GM18873 (cell line): Measurements from ENCODE around the gene CIZ1.
"Not testable (repeated sequence)": the region's sequence is repeated elsewhere in the genome, so short reads cannot be mapped to it uniquely, and the experiment has no call there.

Experiments
- ATAC-seq: cut with Tn5 transposase; IDR thresholded peaks from one replicate; pipeline ENCODE4 v1.9.1; 2021; ENCODE audit warnings: mild to moderate bottlenecking, moderate library complexity, moderate number of reproducible peaks; ENCODE audit not compliant: unreplicated experiment, low FRiP score

The CIZ1 gene

DNA sequence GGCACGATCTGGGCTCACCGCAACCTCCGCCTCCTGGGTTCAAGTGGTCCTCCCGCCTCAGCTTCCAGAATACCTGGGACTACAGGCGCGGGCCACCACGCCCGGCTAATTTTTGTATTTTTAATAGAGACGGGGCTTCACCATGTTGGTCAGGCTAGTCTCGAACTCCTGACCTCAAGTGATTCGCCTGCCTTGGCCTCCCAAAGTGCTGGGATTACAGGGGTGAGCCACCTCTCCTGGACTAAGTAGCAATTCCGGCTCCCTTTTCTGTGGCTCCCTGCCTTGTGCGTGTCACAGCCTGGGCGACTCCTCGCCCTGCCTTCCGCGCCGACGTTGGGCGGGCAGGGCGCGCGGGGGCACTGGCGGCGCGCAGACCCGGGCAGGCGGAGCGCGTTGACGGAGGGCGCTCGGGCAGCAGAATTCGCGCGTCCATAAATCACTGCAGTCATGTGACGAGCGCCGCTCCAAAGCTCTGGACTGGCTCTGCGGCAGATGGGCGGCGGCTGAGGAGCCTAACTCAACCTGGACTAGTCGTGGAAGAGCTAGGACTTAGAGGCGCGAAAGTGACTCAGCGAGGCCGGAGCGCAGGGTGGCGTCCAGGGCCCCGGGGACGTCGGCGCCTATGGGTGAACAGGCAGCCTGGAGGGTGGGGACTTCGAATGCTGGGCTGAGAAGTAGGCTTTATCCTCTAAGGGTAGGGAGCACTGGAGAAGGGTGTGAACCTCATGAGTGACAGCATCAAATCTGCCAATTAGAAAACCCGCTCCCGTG, 1.4 kb upstream of the CIZ1 start:
- ATAC-seq = no peak

DNA sequence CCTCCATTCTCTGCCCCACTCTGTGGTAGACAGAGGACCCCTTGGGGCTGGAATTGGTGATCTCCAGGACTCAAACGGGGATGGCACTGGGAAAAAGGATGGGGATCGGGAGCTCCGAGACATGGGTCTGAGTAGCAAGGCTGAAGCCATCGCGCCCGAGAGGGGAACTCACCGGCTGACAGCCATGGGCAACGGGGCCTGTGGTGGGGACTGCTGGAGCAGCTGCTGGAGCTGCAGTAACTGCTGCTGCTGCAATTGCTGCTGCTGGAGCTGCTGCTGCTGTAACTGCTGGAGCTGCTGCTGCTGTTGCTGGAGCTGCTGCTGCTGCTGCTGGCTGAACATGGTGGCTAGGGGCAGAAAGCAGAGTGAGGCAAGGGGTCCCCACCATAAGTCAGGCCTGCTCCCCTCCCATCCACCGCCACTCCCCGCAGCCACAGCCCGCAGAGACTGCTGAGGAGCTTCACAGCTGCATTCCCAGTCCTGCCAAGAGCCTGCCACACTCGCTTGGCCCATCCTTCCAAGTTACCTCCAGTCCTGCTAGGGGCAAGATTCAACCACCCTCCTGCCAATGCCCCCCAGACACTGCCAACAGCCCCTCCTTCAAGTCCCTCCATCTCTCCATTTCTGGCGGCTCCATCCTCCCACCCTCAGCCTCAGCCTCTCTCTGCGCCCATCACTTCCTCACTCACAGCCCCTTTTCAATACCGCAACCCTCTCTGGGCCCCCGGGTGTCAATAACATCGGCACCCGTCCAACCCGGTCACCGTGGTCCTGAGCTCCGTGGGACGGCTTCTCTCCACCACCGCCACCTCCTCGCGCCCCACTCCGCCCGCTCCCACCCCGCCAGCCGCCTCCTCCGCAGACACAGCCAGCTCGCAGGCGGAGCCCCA, 611 bp downstream of the CIZ1 start:
- no peak for ATAC-seq

DNA sequence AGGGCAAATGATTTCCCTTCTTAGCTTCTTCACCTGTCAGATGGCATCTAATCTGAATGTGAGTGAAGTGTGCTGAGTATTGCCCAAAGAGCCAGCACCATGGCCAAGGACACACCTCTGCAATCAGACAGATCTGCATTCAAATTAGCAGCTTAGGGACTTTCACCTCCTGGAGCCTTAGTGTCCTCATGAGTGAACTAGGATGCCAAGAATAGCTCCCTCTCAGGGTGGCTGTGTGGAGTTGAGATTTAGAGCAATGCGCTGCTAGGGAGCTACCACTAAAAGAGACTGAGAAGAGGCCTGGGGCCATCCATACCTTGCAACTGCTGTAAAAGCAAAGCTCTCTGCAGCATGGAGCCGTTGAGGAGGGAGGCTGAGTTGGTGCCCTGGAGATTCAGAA, 1.4 kb downstream of the CIZ1 start:
- ATAC-seq = no peak

DNA sequence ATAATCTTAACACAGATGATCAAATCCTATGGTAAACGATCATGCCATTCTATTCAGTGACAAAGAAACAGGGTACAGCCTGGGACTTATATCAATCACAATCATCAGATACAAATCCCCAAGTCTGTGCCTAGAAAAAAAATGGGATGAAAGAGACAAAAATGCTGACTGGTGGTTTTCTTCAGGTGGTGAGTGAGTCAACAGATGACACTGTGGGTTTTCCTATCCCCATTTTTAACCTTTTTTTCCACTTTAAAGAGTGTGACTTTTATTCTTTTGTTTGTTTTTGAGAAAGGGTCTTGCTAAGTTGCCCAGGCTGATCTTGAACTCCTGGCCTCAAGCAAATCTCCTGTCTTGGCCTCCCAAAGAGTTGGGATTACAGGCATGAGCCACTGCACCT, 3.2 kb downstream of the CIZ1 start:
- ATAC-seq = no peak

DNA sequence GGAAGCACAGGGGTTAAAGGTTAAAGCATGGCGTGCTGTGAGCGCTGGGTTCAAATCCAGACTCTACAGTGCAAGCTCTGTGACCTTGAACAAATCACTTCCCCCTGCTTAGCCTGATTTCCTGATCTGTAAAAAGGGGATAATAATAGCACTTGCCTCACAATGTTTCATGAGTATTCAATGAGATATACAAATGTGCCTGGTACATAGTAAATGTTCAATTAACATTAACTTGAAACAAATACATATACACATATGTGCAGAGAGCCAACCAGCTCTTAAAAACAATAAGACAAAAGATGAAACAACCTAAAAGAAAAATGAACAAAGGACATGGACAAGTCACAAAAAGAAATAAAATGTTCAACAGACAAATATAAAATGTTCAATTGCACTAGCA, 4.0 kb downstream of the CIZ1 start:
- no peak for ATAC-seq

DNA sequence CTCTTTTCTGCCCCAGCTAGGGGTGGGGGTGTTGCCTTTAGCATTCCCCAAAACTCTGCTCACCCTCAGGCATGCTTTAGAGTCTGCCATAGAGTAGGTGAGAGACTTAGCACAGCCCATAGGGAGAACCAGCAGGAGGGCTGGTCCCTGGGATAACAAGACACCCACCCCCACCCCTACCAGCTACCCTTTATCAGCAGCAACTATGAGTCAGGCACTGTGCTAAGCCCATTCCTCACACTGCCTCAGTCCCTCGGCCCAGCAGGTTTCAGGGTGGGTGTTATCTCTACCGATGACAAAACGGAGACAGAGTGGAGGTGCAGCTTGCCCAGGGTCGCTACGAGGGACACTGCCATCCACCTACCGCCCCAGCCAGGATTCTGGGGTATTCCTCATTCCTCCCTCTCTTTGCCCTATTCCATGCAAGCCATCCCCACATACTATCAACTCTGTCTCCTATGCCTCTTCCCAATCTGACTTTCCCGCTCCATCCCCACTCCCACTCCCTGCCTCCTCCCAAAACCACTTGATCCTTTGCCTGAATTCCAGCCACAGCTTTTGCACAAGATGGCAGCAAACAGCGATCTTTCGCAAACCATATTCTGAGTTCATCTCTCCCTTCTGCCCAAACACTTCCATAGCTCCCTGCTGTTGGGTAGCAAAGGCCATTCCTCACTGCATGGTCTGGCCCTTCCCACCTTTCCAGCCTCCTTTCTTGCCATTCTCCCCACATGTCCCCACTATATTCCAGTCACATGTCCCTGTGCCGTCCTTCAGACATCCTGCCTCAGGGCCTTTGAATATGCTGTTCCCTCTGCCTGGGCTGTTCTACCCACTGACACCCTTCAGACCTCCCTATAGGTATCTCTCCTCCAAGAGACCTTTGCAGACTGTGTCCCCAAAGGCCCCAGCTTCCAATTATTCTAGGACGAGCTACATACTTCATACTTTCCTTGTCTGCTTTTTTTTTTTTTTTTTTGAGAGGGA, 5.1 kb downstream of the CIZ1 start:
- ATAC-seq = no peak

DNA sequence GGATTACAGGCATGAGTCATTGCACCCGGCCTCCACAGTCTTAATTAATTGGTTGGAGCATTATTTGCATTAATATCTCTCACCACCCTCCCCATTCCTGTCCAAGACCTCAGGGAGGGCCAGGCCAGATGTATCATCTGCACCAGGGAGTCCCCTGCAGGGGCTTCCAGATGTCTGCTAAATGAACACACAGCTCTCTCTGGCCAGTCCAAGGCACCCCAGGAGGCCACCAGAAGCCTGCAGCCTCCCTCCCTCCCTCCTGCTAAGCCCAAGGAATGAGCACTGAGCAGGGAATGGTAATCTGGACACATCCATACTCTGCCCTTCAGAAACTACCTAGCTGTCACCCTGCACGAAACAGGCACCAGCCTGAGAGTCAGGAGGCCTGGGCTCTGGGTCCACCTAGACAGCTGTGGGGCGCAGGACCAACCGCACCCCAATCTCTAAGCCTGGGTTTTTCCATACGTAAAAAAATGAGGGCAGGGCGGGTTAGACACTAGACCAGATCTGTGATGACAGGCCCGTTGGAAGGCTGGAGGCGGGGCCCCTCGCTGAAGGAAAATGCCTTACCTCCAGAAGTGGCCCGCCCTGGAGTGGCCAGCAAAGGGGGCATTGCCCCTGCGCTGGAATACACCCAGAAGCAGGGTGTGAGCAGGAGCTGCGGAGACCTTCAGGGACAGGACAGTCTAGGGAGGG, 8.3 kb downstream of the CIZ1 start:
- ATAC-seq = no peak

DNA sequence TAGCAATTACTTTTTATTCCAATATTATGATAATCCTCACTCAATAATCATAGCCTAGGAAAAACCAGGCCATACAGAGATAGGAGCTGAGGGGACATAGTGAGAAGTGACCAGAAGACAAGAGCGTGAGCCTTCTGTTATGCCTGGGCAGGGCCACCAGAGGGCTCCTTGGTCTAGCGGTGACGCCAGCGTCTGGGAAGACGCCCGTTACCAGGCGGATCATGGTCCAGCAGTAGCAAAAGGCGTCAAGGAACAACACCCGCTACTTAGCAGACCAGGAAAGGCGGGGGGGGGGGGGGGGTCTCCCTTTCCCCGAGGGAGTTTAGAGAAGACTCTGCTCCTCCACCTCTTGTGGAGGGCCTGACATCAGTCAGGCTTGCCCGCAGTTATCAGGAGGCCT, 9.9 kb downstream of the CIZ1 start:
- ATAC-seq = not testable (repeated sequence)

DNA sequence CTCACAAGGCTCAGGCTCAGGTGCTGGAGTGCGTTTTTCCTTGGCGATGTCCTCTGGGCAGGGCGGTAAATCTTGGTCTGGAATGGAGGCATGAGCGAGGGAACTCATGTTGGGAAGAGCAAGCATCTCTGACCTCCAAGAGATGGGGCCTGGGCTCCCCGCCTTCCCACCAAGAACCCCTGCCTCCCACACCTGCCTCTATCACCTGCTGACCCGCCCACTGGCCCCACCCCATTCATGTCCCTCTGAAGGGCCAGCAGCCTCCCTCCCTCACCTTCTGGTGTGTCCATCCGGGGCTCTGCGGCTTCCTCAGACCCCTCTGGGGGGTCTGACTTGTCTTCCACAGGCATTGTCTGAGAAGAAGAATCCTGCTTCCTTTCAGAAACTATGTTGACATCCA, 10.9 kb downstream of the CIZ1 start:
- no peak for ATAC-seq

DNA sequence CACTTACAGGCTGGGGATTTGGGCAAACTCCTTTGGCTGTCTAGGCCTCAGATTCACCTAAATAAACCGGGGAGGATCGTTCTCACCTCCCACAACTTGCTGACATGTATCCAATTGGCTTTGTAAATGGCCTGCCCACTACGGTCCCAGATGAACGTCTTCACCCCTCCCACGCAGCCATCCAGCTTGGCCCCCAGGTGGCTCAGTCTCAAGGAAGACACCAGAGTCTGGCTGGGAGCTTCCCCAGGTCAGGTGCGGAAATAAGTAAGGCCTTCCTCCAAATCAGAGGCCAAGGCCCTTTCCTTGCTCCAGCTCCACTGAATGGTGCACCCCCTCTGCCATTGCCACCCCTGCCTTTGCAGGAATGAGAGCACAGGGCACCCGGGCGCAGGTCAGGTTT, 11.4 kb downstream of the CIZ1 start:
- no peak for ATAC-seq

DNA sequence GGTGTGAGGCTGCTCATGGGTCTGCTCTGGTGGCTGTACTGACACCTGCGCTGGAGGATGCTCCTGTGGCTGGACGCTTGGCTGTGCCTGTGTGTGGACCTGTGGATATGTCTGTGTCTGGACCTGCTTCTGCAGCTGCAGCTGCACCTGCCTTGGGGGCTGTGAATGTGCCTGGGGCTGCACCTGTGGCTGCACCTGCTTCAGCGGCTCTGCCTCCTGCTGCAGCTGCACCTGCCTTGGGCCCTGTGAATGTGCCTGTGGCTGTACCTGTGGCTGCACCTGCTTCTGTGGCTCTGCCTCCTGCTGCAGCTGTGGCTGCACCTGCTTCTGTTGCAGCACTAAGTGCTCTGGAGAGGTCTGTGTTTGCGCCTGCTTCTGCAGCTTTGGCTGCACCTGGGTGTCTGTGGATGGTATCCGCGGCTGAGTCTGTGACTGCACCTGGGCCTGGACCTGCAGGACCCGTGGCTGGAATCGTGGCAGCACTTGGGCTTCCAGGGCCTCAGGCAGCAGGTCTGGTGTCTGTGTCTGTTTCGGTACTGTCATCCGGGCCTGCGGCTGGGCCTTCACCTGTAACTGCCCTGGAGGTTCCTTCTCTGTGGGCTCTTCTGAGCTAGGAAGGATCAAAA, 12.5 kb downstream of the CIZ1 start:
- ATAC-seq = no peak

DNA sequence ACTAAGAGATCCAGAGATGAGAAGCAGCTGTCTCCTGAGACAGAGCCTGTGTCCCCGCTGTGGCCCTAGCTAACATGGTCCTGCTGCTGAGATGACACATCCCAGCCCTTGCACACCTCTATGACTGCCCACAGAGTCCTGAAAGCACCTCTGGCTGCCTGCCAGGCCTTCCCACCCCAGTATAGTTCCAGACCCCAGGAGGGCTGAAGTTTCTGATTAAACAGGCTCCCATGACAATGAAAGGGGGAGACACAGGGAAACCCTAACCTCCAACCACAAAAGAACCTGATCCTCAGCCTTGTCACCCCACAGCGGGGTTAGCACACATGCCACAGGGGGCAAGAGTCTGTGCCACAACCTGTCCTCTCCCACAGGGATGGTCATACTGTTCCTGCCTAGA, 15.6 kb downstream of the CIZ1 start:
- ATAC-seq = no peak

DNA sequence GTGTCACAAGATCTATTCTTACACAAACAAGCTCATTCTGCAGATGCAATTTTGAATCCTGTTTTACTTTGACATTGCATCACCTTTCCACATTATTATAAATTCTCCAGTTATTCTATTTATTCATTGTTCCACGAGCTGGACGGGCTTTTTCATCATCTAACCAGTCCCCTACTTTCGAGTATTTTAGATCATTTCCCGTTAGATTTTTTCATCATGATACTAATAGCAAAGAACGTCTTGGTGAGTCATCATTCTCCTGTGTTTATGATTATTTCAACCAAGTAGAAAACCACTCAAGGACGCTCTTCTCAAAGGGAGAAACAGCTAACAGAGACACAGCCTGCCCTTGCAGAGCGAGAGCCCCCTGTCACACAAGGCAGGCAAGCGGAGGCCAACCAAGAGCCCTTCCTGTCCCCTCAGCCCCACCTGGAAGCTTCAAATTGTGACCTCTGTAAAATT, 16.2 kb downstream of the CIZ1 start:
- no peak for ATAC-seq

DNA sequence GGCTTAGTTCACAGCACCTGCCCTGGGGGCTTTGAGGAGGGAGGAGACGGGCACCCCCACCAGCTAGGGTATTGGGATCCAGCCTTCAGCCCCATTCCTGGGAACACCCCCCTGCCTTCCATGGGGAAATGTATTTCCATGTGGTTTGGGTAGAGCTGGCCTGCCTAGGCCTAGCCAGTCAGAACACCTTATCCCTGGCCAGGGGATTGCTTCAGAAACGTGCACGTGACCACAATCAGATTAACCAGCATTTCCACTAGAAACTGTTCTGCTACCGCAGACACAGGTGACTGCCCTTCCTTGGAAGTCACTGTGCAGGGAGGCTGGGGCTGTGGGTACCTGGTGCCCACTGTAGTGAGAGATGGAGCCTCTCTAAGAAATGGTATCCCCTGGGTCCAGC, 17.3 kb downstream of the CIZ1 start:
- ATAC-seq = no peak

DNA sequence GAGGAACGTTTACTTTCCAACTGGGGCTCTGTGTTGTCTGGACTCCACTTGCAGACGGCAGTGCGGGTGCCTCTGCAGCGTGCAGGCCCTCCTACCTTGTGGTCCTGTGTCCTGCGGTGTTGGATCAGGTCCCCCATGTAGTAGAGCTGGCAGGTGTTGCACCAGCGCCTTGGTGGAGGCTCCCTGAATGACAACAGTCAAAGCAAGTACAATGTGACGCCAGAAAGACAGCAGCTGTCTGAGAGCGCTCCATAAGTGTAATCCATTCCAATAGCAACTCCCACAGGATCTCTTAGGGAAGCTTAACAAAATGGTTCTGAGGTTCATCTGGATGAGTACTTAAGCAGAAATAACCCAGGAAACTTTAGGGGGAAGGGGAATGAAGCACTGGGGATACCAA, 21.4 kb downstream of the CIZ1 start:
- ATAC-seq = no peak

DNA sequence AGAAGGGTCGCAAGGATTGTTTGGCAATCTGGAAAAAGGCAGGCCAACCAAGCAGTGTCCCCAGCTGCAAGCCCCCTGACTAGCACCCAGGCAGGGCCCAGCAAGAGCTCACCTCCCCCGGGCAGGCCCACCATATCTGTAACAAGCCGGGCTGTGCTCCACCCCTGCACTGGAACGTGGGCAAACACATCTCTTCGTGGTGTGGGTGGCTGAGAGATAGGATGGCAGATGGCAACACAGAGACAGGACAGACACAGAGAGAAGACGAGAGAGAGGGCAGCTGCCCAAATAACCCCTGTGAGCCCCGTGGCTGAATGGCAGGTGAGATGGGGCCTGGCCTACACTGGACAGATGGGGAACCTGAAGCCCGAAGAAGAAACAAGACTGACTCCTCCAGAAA, 21.9 kb downstream of the CIZ1 start:
- no peak for ATAC-seq

DNA sequence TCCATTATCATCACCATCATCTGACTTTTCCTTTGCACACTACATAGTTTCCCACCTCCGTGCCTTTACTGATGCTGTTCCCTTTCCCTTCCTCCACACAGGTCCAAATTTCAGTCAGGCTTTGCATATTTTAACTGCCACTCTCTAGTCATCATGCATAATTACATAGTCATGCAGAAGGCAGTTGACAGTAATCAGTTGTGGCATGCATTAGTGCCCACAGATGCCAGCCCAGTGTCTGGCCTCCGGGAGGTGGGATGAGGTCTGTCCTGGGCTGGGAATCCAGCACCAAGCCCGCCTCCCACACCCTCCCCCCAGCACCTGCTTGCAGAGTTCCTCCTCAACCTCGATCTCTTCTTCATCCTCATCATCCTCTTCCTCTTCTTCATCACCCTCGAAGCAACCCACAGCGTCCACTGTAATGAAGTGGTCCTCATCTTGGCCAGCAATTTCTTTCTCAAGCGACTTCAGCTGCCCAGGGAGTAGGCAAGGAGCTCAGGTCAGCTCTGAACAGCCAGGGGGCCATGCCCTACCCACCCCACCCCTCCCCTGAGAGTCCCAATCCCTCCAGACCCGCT, 22.6 kb downstream of the CIZ1 start:
- ATAC-seq = no peak

DNA sequence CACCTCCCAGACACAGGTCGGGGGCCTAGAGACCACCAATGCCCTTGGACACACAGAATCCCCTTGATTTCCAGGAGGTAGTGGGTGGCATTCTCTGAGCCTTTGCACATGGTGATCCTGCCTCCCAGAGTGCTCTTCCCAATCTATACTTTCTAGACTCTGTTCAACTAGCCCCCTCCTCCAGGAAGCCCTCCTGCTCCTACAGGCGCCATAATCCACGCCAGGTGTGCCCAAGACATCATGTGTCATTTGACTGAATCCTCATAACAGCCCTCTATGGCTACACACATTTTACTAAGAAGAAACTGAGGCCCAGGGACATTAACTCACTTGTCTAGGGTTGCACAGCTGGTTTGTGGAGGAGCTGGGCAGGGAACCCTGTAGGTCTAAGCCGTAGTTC, 24.2 kb downstream of the CIZ1 start:
- ATAC-seq = no peak

DNA sequence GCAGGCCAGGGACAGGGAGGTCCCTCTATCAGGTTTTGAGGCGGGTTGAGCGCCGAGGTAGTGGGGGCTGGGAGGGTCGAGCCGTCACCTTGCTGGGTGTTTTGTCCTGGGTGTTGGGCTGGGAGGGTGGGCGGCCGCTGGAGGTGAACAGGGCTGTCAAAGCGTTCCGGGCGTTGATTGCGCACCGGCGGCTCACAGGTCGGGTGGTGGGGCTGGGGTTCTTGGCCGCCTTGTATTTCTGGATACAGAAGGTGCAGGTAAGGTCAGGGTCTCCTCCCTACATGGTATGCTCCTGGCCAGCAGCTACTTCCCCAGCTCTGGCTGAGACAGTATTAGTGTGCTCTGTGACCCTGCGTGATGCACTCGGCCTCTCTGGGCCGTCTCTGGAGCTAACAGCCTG, 25.2 kb downstream of the CIZ1 start:
- no peak for ATAC-seq
